GM21576 (cell line): Measurements from ENCODE around the gene MED14.
"Not testable (repeated sequence)": the region's sequence is repeated elsewhere in the genome, so short reads cannot be mapped to it uniquely, and the experiment has no call there.

ENCODE experiments used
- ATAC-seq: cut with Tn5 transposase; IDR thresholded peaks from one replicate; pipeline ENCODE4 v1.9.1; 2021; ENCODE audit warnings: mild to moderate bottlenecking, moderate library complexity; ENCODE audit not compliant: unreplicated experiment

The MED14 gene

DNA sequence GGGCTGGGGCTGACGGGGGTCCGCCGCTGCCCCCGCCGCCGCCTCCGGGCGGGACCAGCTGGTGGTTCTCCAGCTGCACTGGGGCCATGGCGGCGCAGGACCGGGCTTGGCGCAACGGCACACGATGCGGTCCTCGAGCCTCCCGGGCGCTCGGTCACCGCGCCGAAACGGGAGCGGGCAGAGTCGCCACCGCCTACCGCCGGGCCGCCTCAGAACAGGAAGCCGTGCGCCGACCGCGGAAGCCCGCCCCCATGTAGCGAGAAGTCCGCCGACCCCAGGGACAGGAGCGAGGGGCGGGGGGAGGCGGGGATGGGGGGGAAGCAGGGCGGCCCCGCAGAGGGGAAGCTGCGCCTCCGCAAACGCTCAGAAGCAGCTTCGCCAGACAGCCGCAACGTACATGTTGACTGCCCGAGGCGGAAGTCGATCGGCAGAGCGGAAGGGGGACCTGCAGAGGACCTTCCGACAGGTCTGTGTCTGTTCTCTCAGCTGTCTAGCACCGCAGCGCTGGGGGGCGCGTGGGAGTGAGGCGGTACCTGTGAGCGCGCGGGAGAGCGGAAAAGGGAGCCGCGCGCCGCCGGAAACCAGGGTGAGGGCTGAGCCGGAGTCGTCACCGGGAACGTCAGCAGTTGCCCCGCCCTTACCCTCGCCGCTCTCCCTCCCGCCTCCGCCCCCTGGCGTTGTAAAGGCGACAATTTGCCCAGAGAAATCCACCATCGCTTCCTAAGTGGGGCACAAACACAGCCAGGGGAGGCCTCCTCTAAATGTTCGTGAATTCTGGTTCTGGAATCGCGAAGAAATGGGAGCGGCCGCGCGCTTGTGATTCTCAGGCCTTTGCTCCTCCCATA lies at the start of gene MED14:
Gene MED14 (minus strand): TSS at position 218 of the 845 bp plus-strand sequence. CDS start 130 bp downstream, at position 88.
- ATAC-seq: peak; percentile 89

DNA sequence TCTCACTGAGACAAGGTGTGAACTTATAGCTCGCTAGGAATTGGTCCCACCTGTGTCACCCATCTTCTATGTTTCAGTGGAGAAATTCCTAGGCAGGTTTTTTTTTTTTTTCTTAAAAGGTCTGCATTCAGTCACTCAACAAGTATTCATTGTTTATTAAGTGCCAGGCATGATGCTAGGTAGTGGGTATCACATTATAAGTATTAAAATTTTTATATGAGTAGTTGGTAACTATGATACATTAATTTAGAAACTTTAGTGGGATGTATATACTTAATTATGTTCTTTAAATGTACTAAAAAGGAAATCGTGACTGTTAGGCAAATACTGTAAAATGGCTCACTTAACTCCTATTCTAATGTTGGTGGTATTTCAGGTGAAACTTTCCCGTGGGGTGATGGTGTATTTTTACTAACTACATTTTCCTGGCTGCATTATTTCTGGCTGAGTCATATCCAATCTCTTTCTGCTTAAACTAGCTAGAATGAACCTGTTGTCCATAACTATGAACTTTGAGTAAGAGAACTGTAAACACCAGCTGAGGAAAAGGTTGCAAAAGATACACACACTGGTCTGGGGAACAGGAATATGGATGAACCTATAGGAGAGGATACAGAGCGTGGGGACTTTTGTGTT lies 49.3 kb upstream of the MED14 start:
- no peak for ATAC-seq

DNA sequence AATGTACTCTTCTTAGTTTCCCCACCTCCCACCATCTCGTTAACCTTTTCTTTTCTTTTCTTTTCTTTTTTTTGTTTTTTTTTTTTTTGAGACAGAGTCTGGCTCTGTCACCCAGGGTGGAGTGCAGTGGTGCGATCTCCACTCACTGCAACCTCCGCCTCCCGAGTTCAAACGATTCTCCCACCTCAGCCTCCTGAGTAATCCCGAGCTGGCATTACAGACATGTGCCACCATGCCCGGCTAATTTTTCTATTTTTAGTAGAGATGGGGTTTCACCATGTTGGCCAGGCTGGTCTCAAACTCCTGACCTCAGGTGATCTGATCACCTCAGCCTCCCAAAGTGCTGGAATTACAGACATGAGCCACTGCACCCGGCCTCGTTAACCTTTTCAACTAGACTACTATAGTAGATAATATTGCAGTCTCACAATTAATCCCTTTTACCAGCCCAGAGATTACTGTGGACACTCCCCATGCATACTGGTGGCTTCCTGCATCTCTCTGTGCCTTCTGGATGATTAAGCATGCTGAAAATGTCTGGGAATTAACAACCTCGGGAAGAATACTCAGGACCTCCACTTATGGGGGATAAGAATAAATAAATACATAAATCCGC lies 47.4 kb upstream of the MED14 start:
- not testable (repeated sequence) for ATAC-seq

- ATAC-seq: no peak
Measured at GRCh38 chrX:40780951-40781350, 45.6 kb upstream of the MED14 start.

DNA sequence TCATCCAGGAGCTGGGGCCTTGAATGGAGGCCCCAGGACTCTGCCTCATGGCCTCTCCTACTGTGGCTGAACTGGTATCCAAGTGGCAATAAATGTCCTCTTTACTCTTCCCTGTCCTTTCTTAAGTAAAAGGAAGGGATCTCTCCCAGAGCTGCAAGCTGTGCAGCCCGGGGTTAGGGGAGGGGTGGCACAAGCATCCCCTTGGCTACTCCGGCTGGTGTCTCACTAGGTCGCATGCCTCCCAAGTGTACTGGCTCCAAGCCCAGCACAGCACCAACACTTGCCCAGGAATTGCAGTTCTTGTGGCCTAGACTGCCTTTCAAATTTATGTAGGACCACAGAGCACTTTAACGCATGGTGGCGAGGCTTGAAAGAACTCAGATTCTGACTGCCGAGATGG lies 44.7 kb upstream of the MED14 start:
- no peak for ATAC-seq

DNA sequence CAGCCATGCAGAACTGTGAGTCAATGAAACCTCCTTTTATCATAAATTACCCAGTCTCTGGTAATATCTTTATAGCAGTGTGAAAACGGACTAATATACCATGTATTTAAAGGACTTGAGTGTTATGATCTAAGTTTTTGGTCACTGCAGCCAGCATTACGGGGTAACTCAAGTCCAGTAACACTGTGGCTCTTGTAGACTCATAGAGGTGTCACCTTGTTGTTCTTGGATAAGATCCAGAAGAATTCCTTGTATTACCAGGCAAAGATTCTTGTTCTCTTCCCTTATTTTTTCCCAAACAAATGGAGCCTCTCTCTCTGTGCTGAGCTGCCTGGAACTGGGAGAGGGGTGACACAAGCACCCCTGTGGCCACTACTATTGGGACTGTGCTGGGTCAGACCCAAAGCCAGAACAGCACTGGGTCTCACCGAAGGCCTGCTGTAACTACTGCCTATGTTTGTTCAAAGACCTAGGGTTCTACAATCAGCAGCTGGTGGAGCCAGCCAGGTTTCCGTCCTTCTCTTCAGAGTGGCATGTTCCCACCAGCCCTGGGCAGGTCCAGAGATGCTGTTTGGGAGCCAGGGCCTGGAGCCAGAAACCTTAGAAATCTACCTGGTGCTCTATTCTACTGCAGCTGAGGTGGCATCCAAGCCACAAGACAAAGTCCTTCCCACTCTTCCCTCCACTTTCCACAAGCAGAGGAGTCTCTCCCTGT lies 43.7 kb upstream of the MED14 start:
- ATAC-seq: no peak

- ATAC-seq: no peak
Measured at GRCh38 chrX:40773809-40774208, 38.5 kb upstream of the MED14 start.

GRCh38 chrX:40773188-40773587 lies 37.8 kb upstream of the MED14 start:
- ATAC-seq: no peak

- ATAC-seq: no peak
Measured at GRCh38 chrX:40772290-40772689, 36.9 kb upstream of the MED14 start.

DNA sequence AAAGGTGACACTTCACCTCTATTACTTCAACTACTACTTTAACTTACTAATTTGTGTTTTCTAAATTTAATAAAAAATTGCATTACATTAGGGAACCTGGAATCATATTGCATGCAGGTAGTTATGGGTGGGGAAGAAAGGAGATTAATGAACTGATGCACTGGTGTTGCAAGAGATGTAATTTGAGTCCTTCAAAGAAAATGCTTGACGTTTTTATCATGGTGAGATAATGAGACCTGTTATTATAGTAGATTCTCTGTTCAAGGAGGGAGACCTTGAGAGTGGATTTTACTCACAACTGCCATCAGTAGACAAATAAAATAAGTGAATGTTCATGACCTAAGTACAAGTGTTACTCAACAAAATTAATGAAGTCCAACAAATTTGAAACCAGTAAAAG lies 26.4 kb upstream of the MED14 start:
- no peak for ATAC-seq

DNA sequence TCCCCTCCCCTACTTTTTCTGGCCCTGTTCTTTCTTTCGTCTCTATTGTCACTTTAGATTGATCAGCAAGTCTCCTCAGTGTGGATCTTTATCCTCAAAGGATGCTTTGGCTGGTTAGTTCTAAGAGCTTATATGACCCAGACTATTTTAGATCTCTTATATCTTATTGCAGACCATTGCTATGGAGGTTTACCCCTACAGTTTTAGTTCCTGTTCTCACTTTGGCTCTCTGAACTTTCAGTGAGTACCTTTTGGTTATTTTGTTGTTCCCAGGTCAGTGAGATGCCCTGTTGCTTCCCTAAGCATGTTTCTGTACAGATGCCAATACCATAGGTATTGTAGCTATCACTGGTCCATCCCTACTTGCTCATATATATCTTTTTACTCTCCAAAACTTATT lies 24.0 kb upstream of the MED14 start:
- peak; percentile 44 for ATAC-seq

DNA sequence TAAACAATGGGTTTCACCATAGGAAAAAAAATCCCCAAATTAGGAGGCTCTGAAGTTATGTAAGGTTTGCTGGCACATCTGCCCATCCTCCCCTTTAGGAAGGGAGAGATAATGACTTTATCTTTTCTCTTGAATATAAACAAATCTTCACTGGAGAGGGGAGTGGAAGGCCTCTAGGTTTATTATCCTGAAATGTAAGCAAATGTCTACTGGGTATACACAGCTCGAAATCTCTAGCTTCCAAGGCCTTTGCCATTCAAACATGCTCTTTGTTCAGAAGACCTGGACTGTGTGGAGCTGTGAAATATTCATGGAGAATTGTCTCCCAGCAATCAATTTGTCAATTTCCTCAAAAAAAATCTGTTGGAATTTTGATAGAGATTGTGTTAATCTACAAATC lies 21.7 kb upstream of the MED14 start:
- ATAC-seq: no peak

GRCh38 chrX:40755291-40756249 lies 20.2 kb upstream of the MED14 start:
- ATAC-seq: no peak

- ATAC-seq: peak; percentile 68
Measured at GRCh38 chrX:40749681-40750494, 14.5 kb upstream of the MED14 start.

DNA sequence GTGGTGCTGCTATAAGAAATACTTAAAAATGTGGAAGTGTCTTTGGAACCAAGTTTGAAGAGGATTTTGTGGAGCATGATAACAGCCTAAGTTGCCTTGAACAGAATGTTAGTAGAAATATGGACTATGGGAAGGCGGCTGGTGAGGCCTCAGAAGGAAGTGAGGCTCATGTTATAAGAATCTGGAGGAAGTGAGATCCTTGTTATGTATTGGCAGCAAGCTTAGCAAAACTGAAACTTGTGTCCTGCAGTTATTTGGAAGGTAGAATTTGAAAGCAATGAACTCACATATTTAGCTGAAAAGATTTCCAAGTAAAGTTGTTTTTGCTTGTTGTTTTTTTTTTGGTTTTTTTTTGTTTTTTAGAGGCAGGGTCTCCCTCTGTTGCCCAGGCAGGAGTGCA lies 13.6 kb upstream of the MED14 start:
- no peak for ATAC-seq

GRCh38 chrX:40746521-40746920 lies 11.2 kb upstream of the MED14 start:
- no peak for ATAC-seq

DNA sequence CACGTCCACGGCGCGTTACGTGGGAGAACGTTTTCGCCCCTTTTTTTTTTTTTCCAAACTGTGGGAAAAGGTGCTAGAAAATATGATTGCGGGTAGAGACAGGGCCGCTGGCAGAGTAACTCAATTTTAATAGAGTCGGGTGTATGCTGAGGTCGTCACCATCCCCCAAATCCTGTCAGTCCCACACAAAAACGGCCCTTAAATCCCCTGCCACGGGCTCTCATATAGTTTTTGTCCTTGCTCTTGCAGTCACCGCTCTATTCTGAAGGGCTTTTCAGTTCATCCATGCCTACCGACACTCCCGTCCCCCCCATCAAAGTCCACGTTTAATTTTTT lies 796 bp upstream of the MED14 start:
- ATAC-seq: no peak

GRCh38 chrX:40734971-40735324 lies 394 bp downstream of the MED14 start:
- ATAC-seq: peak; percentile 8

DNA sequence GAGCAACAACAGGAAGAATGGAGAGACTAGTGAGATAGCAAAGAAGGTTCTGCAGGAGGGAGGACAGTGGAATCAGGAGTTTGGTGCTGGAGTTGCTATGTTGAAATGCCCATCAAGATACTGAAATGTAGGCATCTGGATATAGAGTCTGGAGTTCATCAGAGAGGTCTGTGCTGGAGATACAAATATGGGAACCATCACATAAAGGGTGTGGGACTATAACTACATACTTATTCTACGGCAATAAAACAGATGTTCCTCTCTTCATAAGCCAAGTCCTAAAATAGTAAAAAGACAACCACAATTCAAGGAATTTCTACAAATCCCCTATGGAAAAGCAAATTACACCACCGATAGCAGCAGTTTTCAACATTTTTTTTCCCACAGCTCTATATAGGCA lies 1.6 kb downstream of the MED14 start:
- no peak for ATAC-seq

GRCh38 chrX:40732499-40732898 lies 2.8 kb downstream of the MED14 start:
- not testable (repeated sequence) for ATAC-seq
